ENCODE results near the gene SENP8. TPM values are rescaled to one million over a fixed set of nuclear protein-coding genes. Genes with fewer than 3 reads are reported as not detected.
A peak's percentile ranks its signal among the peaks of the same experiment; 100 is the strongest.

Gene SENP8
- total and polyA plus RNA-seq, 2 of the 13 experiments (the other 11 are each of a cell fraction or from before 2014, with no cell fraction given): 2.7 to 3.0 TPM

DNA sequence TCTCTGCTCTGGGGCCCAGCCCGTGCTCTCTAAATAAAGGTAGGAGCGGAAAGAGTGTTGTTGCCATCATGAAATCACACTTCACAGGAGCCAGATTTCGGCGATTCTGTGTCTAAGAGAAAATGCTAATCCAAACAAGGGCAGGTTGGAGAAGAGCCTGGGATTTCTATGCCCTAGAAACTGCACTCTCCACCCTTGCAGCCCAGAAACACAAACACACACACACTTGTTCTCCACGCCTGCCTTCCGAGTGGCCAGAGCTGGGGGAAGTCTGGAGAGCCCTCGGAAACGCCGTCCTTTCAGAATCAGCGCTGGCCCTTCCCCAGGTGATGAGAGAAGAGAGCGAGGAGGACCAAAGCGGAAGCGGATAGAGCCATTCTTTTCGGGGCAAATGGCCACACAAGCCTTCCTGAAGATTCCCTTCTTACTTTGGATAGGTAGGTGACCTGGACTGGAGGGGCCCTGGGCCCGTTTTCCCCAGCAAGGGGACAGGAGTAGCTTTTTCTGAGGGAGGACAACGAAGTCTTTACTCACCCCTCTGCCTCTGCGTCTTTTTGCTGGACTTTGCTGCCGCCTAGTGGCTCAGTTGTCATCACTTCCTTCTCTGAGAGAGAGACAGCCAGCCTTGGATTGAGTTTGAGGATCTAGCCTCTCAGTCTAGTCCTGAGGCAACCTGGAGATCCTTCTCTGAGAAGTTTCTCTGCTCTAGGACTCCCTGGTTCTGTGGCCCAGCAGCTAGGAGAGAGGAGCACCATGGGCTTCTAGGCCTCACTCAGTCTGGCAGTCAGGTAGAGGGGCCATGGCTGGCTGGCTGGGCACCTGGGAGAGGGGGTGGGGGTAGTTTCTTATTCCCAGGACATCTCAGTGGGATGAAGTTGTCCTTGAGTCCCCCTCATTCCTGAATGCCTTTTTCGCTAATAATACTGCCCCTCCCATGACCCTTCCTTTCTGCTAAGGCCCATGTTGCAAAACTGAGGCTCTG, 37.7 kb downstream of the SENP8 start (continued):
- TF ChIP-seq, protein P1, sequence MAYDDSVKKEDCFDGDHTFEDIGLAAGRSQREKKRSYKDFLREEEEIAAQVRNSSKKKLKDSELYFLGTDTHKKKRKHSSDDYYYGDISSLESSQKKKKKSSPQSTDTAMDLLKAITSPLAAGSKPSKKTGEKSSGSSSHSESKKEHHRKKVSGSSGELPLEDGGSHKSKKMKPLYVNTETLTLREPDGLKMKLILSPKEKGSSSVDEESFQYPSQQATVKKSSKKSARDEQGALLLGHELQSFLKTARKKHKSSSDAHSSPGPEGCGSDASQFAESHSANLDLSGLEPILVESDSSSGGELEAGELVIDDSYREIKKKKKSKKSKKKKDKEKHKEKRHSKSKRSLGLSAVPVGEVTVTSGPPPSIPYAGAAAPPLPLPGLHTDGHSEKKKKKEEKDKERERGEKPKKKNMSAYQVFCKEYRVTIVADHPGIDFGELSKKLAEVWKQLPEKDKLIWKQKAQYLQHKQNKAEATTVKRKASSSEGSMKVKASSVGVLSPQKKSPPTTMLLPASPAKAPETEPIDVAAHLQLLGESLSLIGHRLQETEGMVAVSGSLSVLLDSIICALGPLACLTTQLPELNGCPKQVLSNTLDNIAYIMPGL (CRISPR knock-in tag; IDR thresholded peaks at IDR 0.05; ENCODE audit: borderline replicate concordance in 1 of 2, low read depth in 1 of 2): peak; percentile 55 to 59; a peak in 2 of 4 replicates
- peak; percentile 36 for TF ChIP-seq ELF1 (CRISPR knock-in tag; IDR thresholded peaks at IDR 0.05)
- TF ChIP-seq, protein P2, sequence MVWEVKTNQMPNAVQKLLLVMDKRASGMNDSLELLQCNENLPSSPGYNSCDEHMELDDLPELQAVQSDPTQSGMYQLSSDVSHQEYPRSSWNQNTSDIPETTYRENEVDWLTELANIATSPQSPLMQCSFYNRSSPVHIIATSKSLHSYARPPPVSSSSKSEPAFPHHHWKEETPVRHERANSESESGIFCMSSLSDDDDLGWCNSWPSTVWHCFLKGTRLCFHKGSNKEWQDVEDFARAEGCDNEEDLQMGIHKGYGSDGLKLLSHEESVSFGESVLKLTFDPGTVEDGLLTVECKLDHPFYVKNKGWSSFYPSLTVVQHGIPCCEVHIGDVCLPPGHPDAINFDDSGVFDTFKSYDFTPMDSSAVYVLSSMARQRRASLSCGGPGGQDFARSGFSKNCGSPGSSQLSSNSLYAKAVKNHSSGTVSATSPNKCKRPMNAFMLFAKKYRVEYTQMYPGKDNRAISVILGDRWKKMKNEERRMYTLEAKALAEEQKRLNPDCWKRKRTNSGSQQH (CRISPR knock-in tag; IDR thresholded peaks at IDR 0.05; ENCODE audit: low read depth): no peak
- TF ChIP-seq ARNT (IDR thresholded peaks at IDR 0.05): no peak
- TF ChIP-seq SNAPC2 (CRISPR knock-in tag; IDR thresholded peaks at IDR 0.05): no peak
- TF ChIP-seq CAMTA2 (CRISPR knock-in tag; IDR thresholded peaks at IDR 0.05; ENCODE audit: borderline replicate concordance): no peak
- no peak for TF ChIP-seq ZSCAN30 (CRISPR knock-in tag; IDR thresholded peaks at IDR 0.05)
- no peak for TF ChIP-seq NFIB (CRISPR knock-in tag; IDR thresholded peaks at IDR 0.05; ENCODE audit: borderline replicate concordance)
- TF ChIP-seq ZNF761 (CRISPR knock-in tag; conservative IDR thresholded peaks at IDR 0.05): no peak
- TF ChIP-seq ZNF776 (CRISPR knock-in tag; IDR thresholded peaks at IDR 0.05): no peak
- TF ChIP-seq AHR (CRISPR knock-in tag; IDR thresholded peaks at IDR 0.05): no peak
- no peak for TF ChIP-seq ZNF546 (CRISPR knock-in tag; conservative IDR thresholded peaks at IDR 0.05)
- no peak for TF ChIP-seq RFXAP (CRISPR knock-in tag; IDR thresholded peaks at IDR 0.05; ENCODE audit: borderline replicate concordance)
- TF ChIP-seq ZNF33A (CRISPR knock-in tag; IDR thresholded peaks at IDR 0.05; ENCODE audit: borderline replicate concordance): no peak
- no peak for TF ChIP-seq NPAS2 (CRISPR knock-in tag; IDR thresholded peaks at IDR 0.05; ENCODE audit: borderline replicate concordance)
- no peak for TF ChIP-seq EED (CRISPR knock-in tag; IDR thresholded peaks at IDR 0.05)
- no peak for TF ChIP-seq ZNF83 (CRISPR knock-in tag; IDR thresholded peaks at IDR 0.05; ENCODE audit: borderline replicate concordance)
- TF ChIP-seq, protein P3, sequence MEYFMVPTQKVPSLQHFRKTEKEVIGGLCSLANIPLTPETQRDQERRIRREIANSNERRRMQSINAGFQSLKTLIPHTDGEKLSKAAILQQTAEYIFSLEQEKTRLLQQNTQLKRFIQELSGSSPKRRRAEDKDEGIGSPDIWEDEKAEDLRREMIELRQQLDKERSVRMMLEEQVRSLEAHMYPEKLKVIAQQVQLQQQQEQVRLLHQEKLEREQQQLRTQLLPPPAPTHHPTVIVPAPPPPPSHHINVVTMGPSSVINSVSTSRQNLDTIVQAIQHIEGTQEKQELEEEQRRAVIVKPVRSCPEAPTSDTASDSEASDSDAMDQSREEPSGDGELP (IDR thresholded peaks at IDR 0.05; ENCODE audit: borderline replicate concordance, low read depth): no peak
- TF ChIP-seq, protein P4, sequence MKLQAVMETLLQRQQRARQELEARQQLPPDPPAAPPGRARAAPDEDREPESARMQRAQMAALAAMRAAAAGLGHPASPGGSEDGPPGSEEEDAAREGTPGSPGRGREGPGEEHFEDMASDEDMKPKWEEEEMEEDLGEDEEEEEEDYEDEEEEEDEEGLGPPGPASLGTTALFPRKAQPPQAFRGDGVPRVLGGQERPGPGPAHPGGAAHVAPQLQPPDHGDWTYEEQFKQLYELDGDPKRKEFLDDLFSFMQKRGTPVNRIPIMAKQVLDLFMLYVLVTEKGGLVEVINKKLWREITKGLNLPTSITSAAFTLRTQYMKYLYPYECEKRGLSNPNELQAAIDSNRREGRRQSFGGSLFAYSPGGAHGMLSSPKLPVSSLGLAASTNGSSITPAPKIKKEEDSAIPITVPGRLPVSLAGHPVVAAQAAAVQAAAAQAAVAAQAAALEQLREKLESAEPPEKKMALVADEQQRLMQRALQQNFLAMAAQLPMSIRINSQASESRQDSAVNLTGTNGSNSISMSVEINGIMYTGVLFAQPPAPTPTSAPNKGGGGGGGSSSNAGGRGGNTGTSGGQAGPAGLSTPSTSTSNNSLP (IDR thresholded peaks at IDR 0.05; ENCODE audit: low read depth, low read length): no peak
- no peak for TF ChIP-seq ZFP1 (CRISPR knock-in tag; IDR thresholded peaks at IDR 0.05)
- no peak for TF ChIP-seq ZNF20 (CRISPR knock-in tag; IDR thresholded peaks at IDR 0.05)
- no peak for TF ChIP-seq GLI4 (CRISPR knock-in tag; IDR thresholded peaks at IDR 0.05; ENCODE audit: borderline replicate concordance)
- 0 out of 2 replicates have a peak, but pooled peaks have one; percentile 19 for TF ChIP-seq ZSCAN31 (CRISPR knock-in tag; IDR thresholded peaks at IDR 0.05; ENCODE audit: low read depth)
- TF ChIP-seq MLLT10 (CRISPR knock-in tag; IDR thresholded peaks at IDR 0.05): no peak
- TF ChIP-seq FOXP1 (IDR thresholded peaks at IDR 0.05): no peak
- no peak for TF ChIP-seq FOXP1 (CRISPR knock-in tag; IDR thresholded peaks at IDR 0.05)

Measured in HepG2 (cell line).